Measurements from ENCODE around the gene GJA3. TPM values are rescaled to one million over a fixed set of nuclear protein-coding genes. Genes with fewer than 3 reads are reported as not detected.

The GJA3 gene
- total RNA-seq, 1 donor from 2014 or later: 17.6 TPM

GRCh38 chr13:20188667-20189553, 28.1 kb upstream of the GJA3 start:
- TF ChIP-seq CTCF (IDR thresholded peaks at IDR 0.05; ENCODE audit: borderline replicate concordance): no peak
- peaks cover 35% of the 10 kb centered on the region for H3K4me1 ChIP-seq
- H3K27ac ChIP-seq (replicated peaks): no peak overlapping the region
- H3K4me3 ChIP-seq: no peak overlapping the region
- H3K9me3 ChIP-seq (replicated peaks): no peaks in the 10 kb centered on the region
- no peak for DNase-seq
- H3K27me3 ChIP-seq (ENCODE audit: low read depth): peaks cover 56% of the 10 kb centered on the region
- intact Hi-C loops (cut with micrococcal nuclease): no loop called here
- H3K36me3 ChIP-seq: no peaks in the 10 kb centered on the region

- no peak for TF ChIP-seq CTCF (IDR thresholded peaks at IDR 0.05; ENCODE audit: borderline replicate concordance)
Measured at GRCh38 chr13:20186771-20187170, 25.9 kb upstream of the GJA3 start.

GRCh38 chr13:20185366-20186056, 24.7 kb upstream of the GJA3 start:
- H3K27me3 ChIP-seq (ENCODE audit: low read depth): peaks cover 43% of the 10 kb centered on the region
- intact Hi-C loops (cut with micrococcal nuclease): no loop called here
- peaks cover 10% of the 10 kb centered on the region for H3K4me1 ChIP-seq
- DNase-seq: no peak
- no peaks in the 10 kb centered on the region for H3K36me3 ChIP-seq
- no peak overlapping the region for H3K27ac ChIP-seq (replicated peaks)
- no peaks in the 10 kb centered on the region for H3K9me3 ChIP-seq (replicated peaks)
- TF ChIP-seq CTCF (IDR thresholded peaks at IDR 0.05; ENCODE audit: borderline replicate concordance): no peak
- no peak overlapping the region for H3K4me3 ChIP-seq

More at GRCh38 chr13:20186771-20187170, 25.9 kb upstream of the GJA3 start:
- H3K36me3 ChIP-seq: no peaks in the 10 kb centered on the region
- no peaks in the 10 kb centered on the region for H3K9me3 ChIP-seq (replicated peaks)
- H3K27me3 ChIP-seq (ENCODE audit: low read depth): peaks cover 42% of the 10 kb centered on the region
- H3K4me1 ChIP-seq: peaks cover 14% of the 10 kb centered on the region
- intact Hi-C loops (cut with micrococcal nuclease): no loop called here
- no peak overlapping the region for H3K4me3 ChIP-seq
- DNase-seq: no peak
- H3K27ac ChIP-seq (replicated peaks): no peak overlapping the region

GRCh38 chr13:20182231-20182846, 21.5 kb upstream of the GJA3 start:
- no peak overlapping the region for H3K27ac ChIP-seq (replicated peaks)
- H3K4me3 ChIP-seq: no peak overlapping the region
- peaks cover 71% of the 10 kb centered on the region for H3K27me3 ChIP-seq (ENCODE audit: low read depth)
- peaks cover 12% of the 10 kb centered on the region for H3K4me1 ChIP-seq
- intact Hi-C loops (cut with micrococcal nuclease): no loop called here
- H3K36me3 ChIP-seq: no peaks in the 10 kb centered on the region
- DNase-seq: no peak
- TF ChIP-seq CTCF (IDR thresholded peaks at IDR 0.05; ENCODE audit: borderline replicate concordance): peak; percentile 90
- no peaks in the 10 kb centered on the region for H3K9me3 ChIP-seq (replicated peaks)

GRCh38 chr13:20181188-20181587, 20.3 kb upstream of the GJA3 start:
- Histone ChIP-seq H3K4me3 (no peak overlapping the region), H3K27ac (replicated peaks) (no peak overlapping the region), H3K9me3 (replicated peaks) (no peaks in the 10 kb centered on the region), H3K4me1 (peaks cover 16% of the 10 kb centered on the region), H3K36me3 (no peaks in the 10 kb centered on the region), H3K27me3 (ENCODE audit: low read depth) (peaks cover 73% of the 10 kb centered on the region)
- intact Hi-C loops (cut with micrococcal nuclease): no loop called here
- no peak for TF ChIP-seq CTCF (IDR thresholded peaks at IDR 0.05; ENCODE audit: borderline replicate concordance)
- DNase-seq: no peak
